Lower leg skin (tissue), 4 donors: ENCODE data around the gene GGT7. TPM values are rescaled to one million over a fixed set of nuclear protein-coding genes. Genes with fewer than 3 reads are reported as not detected.
"Not testable (repeated sequence)": the region's sequence is repeated elsewhere in the genome, so short reads cannot be mapped to it uniquely, and the experiment has no call there.

ENCODE experiments used
- DNase-seq, 2 donors: peaks; one replicate each; pipeline ENCODE4 v3.0.0-alpha.2; 2019; ENCODE audit warnings: low spot score in 2 of 2
- H3K4me3 ChIP-seq: fragments of 200-600 bp; sonication (generic); 2 replicates; pipeline ENCODE4 v1.5.1; 2017; ENCODE audit warnings: mild to moderate bottlenecking, low read depth; ENCODE audit not compliant: poor library complexity, severe bottlenecking
- POLR2A ChIP-seq, 2 donors: fragments of 450-650 bp; IDR thresholded peaks; one replicate each; pipeline ENCODE4 v1.6.1; 2016 to 2017; ENCODE audit warnings: antibody characterized with exemption in 2 of 2, mild to moderate bottlenecking in 1 of 2, moderate library complexity in 1 of 2
- WGBS, 2 donors: methylation state at CpG; one replicate each; pipeline ENCODE4 v1.1.5; 2018; 5-methylcytosine and 5-hydroxymethylcytosine counted together
- intact Hi-C: fragments of 100-400 bp; cut with DNase I; formaldehyde crosslinking; loops from one replicate; pipeline ENCODE4 v1.15.0; 2023; ENCODE audit warnings: low total_unique reads
- total RNA-seq, 4 donors: library from RNA; depleted of rRNA; stranded (reverse); fragments of >200 nt; gene quantifications; one replicate each; pipeline ENCODE4 v1.1.0, GENCODE V29; 2016
- TF ChIP-seq, protein P1 (sequence below), 3 donors: fragments of 450-650 bp; IDR thresholded peaks; one replicate each; pipeline ENCODE4 v1.5.1; 2016; ENCODE audit warnings: antibody characterized with exemption in 3 of 3, mild to moderate bottlenecking in 3 of 3, moderate library complexity in 2 of 3

GGT7 gene
- total RNA-seq, 4 donors from 2014 or later, result 8.6 to 12.9 (median 9.6) TPM

DNA sequence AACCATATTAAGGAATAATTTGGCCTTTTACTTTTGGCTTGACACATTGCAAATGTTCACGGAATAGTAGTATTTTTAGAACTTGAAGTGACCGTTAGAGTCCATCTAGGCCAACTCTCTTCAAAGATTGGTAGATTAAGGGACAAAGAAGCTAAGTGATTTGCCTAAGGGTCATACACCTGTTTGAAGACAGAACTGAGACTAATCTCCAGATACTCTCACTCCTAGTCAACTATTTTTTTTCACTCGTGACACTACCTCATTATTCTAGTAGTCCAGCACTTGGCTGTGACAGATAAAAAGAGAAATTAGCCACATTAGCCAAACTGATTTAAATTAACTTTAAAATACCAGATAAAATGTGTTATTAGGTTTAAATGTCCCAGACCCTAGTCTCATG, 14.4 kb upstream of the GGT7 start:
- intact Hi-C loops, result no loop called here
- DNase-seq, result no peak
- no peak for TF ChIP-seq POLR2A (IDR thresholded peaks at IDR 0.05)
- TF ChIP-seq, protein P1, sequence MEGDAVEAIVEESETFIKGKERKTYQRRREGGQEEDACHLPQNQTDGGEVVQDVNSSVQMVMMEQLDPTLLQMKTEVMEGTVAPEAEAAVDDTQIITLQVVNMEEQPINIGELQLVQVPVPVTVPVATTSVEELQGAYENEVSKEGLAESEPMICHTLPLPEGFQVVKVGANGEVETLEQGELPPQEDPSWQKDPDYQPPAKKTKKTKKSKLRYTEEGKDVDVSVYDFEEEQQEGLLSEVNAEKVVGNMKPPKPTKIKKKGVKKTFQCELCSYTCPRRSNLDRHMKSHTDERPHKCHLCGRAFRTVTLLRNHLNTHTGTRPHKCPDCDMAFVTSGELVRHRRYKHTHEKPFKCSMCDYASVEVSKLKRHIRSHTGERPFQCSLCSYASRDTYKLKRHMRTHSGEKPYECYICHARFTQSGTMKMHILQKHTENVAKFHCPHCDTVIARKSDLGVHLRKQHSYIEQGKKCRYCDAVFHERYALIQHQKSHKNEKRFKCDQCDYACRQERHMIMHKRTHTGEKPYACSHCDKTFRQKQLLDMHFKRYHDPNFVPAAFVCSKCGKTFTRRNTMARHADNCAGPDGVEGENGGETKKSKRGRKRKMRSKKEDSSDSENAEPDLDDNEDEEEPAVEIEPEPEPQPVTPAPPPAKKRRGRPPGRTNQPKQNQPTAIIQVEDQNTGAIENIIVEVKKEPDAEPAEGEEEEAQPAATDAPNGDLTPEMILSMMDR (IDR thresholded peaks at IDR 0.05), result no peak
- 46 to 61% methylated on average over 3 of the region's 3 CpGs for WGBS, 2 donors
- H3K4me3 ChIP-seq, result no peak overlapping the region

DNA sequence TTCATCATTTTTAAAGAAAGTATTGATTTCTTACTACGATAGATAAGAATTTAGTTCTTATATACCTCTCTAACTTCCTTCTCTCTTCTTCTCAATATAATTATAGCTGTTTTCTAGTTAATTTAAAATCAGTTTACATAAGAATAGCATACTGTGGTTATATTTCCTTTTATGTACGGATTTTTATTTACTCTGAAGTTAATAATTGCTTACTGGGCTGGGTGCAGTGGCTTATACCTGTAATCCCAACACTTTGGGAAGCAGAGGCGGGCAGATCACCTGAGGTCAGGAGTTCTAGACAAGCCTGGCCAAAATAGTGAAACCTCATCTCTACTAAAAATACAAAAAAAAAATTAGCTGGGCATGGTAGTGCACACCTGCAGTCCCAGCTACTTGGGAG, 13.5 kb upstream of the GGT7 start:
- no peak for DNase-seq
- WGBS, 2 donors, result 92 to 96% methylated on average over 3 of the region's 3 CpGs
- TF ChIP-seq, protein P1 (IDR thresholded peaks at IDR 0.05), result no peak
- TF ChIP-seq POLR2A (IDR thresholded peaks at IDR 0.05), result no peak
- intact Hi-C loops, result no loop called here
- no peak overlapping the region for H3K4me3 ChIP-seq

DNA sequence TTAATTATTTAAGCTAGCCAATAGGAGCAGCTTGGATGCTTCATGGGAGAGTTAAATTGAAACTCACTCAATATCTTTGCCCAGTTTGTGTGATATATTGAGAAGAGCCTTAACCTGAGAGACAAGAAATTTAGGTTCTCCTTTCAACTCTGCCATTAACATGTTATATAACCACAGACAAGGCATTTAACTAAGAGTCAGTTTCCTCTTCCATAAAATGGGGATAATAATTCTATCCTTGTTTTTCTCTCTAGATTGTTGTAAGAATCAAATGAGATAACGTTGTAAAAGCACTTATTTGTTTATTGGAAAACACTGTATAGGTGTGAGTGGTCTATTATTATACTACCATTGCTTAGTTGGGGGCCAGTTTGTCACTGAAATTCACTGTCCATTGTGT, 11.6 kb upstream of the GGT7 start:
- no peak for DNase-seq
- TF ChIP-seq POLR2A (IDR thresholded peaks at IDR 0.05), result no peak
- TF ChIP-seq, protein P1 (IDR thresholded peaks at IDR 0.05), result no peak
- no peak overlapping the region for H3K4me3 ChIP-seq
- WGBS, 2 donors, result 81 to 89% methylated on average over 1 of the region's 1 CpG
- intact Hi-C loops, result no loop called here

DNA sequence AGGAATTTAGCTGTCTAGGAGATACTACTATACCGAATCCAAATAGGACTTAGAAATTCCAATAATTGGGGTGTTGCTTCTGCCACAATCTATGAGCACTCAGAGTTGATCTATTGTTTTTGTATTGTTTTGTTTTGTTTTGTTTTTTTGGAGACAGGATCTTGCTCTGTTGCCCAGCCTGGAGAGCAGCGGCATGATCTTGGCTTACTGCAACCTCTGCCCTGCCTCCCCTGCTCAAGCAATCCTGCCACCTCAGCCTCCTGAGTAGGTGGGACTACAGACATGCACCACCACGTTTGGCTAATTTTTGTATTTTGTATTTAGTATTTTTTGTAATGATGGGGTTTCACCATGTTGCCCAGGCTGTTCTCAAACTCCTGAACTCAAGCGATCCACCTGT, 11.2 kb upstream of the GGT7 start:
- TF ChIP-seq POLR2A (IDR thresholded peaks at IDR 0.05), result no peak
- intact Hi-C loops, result no loop called here
- no peak overlapping the region for H3K4me3 ChIP-seq
- 86 to 89% methylated on average over 4 of the region's 4 CpGs for WGBS, 2 donors
- no peak for DNase-seq

DNA sequence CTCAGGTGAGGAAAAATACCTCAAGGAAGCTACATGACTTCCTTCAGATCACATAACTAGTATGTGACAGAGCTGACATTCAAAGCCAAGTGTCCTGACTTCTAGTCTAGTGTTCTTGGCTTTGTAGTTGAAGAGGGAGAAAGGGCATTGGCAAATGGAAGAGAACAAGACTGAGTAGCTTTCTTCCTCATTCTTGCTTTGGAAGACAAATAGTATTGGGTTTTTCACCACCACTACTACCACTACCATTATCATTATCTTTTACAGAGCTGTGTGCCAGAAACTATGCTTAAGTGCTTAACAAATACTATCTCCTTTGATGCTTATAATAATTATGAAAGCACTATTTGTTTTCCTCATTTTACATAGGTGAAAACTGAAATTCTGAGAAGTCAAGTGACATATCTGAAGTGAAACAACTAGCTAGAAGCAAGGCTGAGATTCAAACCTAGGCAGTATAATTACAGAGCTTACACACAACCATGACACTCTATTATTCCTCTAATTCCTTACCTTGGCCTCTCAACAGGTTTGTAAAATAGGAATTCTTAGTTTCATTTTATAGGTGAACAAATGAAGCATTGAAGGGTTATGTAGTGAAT, 10.5 kb upstream of the GGT7 start:
- no peak overlapping the region for H3K4me3 ChIP-seq
- intact Hi-C loops, result no loop called here
- no peak for DNase-seq
- no peak for TF ChIP-seq POLR2A (IDR thresholded peaks at IDR 0.05)
- TF ChIP-seq, protein P1 (IDR thresholded peaks at IDR 0.05), result no peak

DNA sequence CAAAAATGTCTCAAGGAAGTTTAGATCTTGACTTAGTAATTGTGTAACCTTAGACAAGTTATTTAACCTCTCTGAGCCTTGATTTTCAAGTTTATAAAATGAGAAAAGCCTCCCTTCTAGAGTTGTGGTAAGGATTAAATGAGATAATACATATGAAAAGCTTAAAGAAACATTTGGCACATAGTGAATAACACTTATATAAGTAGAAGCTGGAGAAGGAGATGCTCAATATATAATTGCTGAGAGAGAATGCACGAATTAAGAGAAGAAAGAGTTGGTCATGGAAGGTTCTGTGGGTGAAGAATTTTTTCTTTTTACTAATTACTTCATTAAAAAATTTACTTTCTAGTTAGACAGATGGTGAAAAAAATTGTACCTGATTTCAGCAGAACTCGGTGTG, 9.0 kb upstream of the GGT7 start:
- intact Hi-C loops, result no loop called here
- H3K4me3 ChIP-seq, result no peak overlapping the region
- 49 to 67% methylated on average over 2 of the region's 2 CpGs for WGBS, 2 donors
- no peak for DNase-seq
- TF ChIP-seq, protein P1 (IDR thresholded peaks at IDR 0.05), result no peak
- no peak for TF ChIP-seq POLR2A (IDR thresholded peaks at IDR 0.05)

DNA sequence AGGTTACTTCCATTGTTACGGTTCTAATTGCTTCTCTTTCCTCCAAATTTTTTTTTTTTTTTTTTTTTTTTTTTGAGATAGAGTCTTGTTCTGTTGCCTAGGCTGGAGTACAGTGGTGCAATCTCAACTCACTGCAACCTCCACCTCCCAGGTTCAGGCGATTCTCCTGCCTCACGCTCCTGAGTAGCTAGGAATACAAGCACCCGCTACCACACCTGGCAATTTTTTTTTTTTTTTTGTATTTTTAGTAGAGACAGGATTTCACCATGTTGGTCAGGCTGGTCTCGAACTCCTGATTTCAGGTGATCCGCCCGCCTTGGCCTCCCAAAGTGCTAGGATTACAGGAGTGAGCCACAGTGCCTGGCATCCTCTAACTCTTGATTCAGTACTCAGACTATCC, 8.3 kb upstream of the GGT7 start:
- H3K4me3 ChIP-seq, DNase-seq, intact Hi-C loops: not testable (repeated sequence)
- WGBS, 2 donors, result 78 to 90% methylated on average over 7 of the region's 7 CpGs
